Neural cell (in vitro differentiated cells): ENCODE results near the gene C1S. TPM values are rescaled to one million over a fixed set of nuclear protein-coding genes. Genes with fewer than 3 reads are reported as not detected.

ENCODE experiments used
- H2AFZ ChIP-seq: fragments of 200-600, 300-800 bp; sonication (generic), shearing (Covaris generic); 2 replicates; pipeline ENCODE4 v1.6.0; 2014; ENCODE audit warnings: low read depth, mild to moderate bottlenecking, antibody characterized with exemption, low read length, moderate library complexity
- H3F3A ChIP-seq: fragments of 200-600 bp; shearing (Covaris generic); 2 replicates; pipeline ENCODE4 v1.6.1; 2016; ENCODE audit warnings: mild to moderate bottlenecking, moderate library complexity, mixed read lengths, antibody characterized with exemption, low read length; ENCODE audit not compliant: insufficient read depth, poor library complexity, severe bottlenecking
- H3K27ac ChIP-seq: fragments of 200-600, 300-800 bp; sonication (generic), shearing (Covaris generic); 2 replicates; pipeline ENCODE4 v1.5.1; 2014; ENCODE audit warnings: mild to moderate bottlenecking, low read length, moderate library complexity
- H3K27me3 ChIP-seq: fragments of 300-800, 200-600 bp; sonication (generic), shearing (Covaris generic); 2 replicates; pipeline ENCODE4 v1.6.0; 2014; ENCODE audit warnings: mild to moderate bottlenecking, low read depth, low read length, moderate library complexity; ENCODE audit not compliant: insufficient read depth
- H3K36me3 ChIP-seq: fragments of 300-800, 200-600 bp; sonication (generic), shearing (Covaris generic); 2 replicates; pipeline ENCODE4 v1.5.1; 2014; ENCODE audit warnings: mild to moderate bottlenecking, antibody characterized with exemption, low read length, moderate library complexity; ENCODE audit not compliant: insufficient read depth
- H3K4me2 ChIP-seq: fragments of 300-800, 200-600 bp; sonication (generic), shearing (Covaris generic); 2 replicates; pipeline ENCODE4 v1.6.0; 2014; ENCODE audit warnings: mild to moderate bottlenecking, low read length
- H3K4me3 ChIP-seq: fragments of 300-800, 200-600 bp; sonication (generic), shearing (Covaris generic); 2 replicates; pipeline ENCODE4 v1.5.1; 2014; ENCODE audit warnings: mild to moderate bottlenecking, low read length, moderate library complexity
- H3K79me2 ChIP-seq: fragments of 200-600 bp; shearing (Covaris generic); replicated peaks from 2 replicates; pipeline ENCODE4 v1.6.0; 2014; ENCODE audit warnings: mild to moderate bottlenecking, low read length, moderate library complexity; ENCODE audit not compliant: insufficient read depth
- H3K9ac ChIP-seq: fragments of 300-800, 200-600 bp; sonication (generic), shearing (Covaris generic); 2 replicates; pipeline ENCODE4 v1.6.1; 2016; ENCODE audit warnings: mild to moderate bottlenecking, low read length, mixed read lengths
- H3K9me2 ChIP-seq: fragments of 200-600 bp; shearing (Covaris generic); 2 replicates; pipeline ENCODE4 v1.6.1; 2016; ENCODE audit warnings: mild to moderate bottlenecking, low read length, mixed read lengths; ENCODE audit not compliant: insufficient read depth
- H3K9me3 ChIP-seq: fragments of 200-600, 300-800 bp; sonication (generic), shearing (Covaris generic); 2 replicates; pipeline ENCODE4 v1.6.1; 2016; ENCODE audit warnings: mild to moderate bottlenecking, mixed run types, low read length, moderate library complexity, mixed read lengths
- H4K20me1 ChIP-seq: fragments of 200-600 bp; shearing (Covaris generic); 2 replicates; pipeline ENCODE4 v1.6.1; 2016; ENCODE audit warnings: mild to moderate bottlenecking, mixed run types; ENCODE audit not compliant: insufficient read depth
- EP300 ChIP-seq: fragments of 450-650 bp; conservative IDR thresholded peaks from 2 replicates; pipeline ENCODE4 v1.6.1; 2014; ENCODE audit warnings: antibody characterized with exemption, mild to moderate bottlenecking, moderate library complexity; ENCODE audit not compliant: poor library complexity, severe bottlenecking
- EZH2 ChIP-seq: fragments of 200-600, 300-800 bp; shearing (Covaris generic), sonication (generic); IDR thresholded peaks from 2 replicates; pipeline ENCODE4 v1.6.1; 2014; ENCODE audit warnings: antibody characterized with exemption, low read length, borderline replicate concordance, mild to moderate bottlenecking; ENCODE audit not compliant: insufficient read depth, poor library complexity, severe bottlenecking
- MXI1 ChIP-seq: fragments of 450-650 bp; conservative IDR thresholded peaks from 2 replicates; pipeline ENCODE4 v1.6.1; 2014; ENCODE audit warnings: antibody characterized with exemption, mild to moderate bottlenecking; ENCODE audit not compliant: poor library complexity, severe bottlenecking
- POLR2AphosphoS5 ChIP-seq: IDR thresholded peaks from 2 replicates; pipeline ENCODE4 v1.6.1; 2012
- RAD21 ChIP-seq: fragments of 450-650 bp; conservative IDR thresholded peaks from 2 replicates; pipeline ENCODE4 v1.6.1; 2014; ENCODE audit warnings: antibody characterized with exemption, mild to moderate bottlenecking, moderate library complexity
- SMC3 ChIP-seq: fragments of 450-650 bp; conservative IDR thresholded peaks from 2 replicates; pipeline ENCODE4 v1.6.1; 2014; ENCODE audit warnings: antibody characterized with exemption, mild to moderate bottlenecking, moderate library complexity; ENCODE audit not compliant: poor library complexity
- TAF1 ChIP-seq: IDR thresholded peaks from 2 replicates; pipeline ENCODE4 v1.6.1; 2012; ENCODE audit warnings: low read depth
- polyA plus RNA-seq: library from polyadenylated mRNA; depleted of rRNA; stranded (reverse); fragments of >200 nt; gene quantifications from 2 replicates; pipeline ENCODE4 v1.2.3, GENCODE V29; 2014
- TF ChIP-seq, protein P1 (sequence below): fragments of 450-650 bp; IDR thresholded peaks from 2 replicates; pipeline ENCODE4 v1.5.1; 2014; ENCODE audit warnings: antibody characterized with exemption, mild to moderate bottlenecking, moderate library complexity; ENCODE audit not compliant: poor library complexity, severe bottlenecking
- TF ChIP-seq, protein P2 (sequence below): IDR thresholded peaks from 2 replicates; pipeline ENCODE4 v1.6.1; 2012; ENCODE audit warnings: borderline replicate concordance

The C1S gene
- polyA plus RNA-seq, 1 donor from 2014 or later: 4.9 TPM

DNA sequence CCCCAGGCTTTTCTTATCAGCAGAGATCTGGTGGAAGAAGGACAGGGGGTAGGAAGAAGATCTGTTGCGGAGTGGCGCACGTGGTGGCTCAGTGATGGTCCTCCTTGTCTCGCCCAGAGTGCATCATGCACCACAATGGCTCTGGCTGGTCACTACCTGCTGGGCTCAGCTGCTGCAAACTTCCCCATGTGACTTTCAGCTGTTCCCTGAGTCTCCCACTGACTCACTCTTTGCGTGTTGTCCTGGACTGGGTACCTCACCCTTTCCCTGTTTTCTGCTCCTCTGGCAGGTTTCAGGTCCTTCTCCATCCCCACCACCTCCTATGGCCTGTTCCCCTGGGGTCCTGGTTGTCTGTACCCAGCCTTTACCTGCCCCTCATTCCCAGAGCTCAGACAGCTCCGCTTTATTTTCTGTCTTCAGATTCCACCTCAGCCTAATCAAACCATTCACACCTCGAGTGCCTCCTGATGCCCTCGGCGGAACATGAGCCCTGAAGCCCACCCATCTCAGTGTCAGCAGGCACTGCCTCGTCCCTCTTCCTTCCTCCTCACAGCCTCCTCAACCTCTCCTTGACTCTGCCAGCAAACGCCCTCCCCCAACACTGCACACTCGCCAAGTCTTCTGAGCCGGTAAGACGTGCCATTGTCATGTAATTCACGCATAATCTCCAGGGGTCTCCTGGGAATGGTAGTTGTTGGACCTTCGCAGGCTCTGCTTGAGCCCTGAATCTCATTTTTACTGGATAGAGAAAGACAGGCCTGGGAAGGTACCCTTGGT is 29.9 kb downstream of the C1S start:
- Histone ChIP-seq H3K27me3 (no peaks in the 10 kb centered on the region), H4K20me1 (no peaks in the 10 kb centered on the region), H3K9me3 (no peaks in the 10 kb centered on the region), H3K9me2 (no peaks in the 10 kb centered on the region), H3K4me2 (no peak overlapping the region), H3K27ac (peak overlapping the region; percentile 20), H3K4me3 (peak overlapping the region; percentile 18), H3F3A (no peaks in the 10 kb centered on the region), H2AFZ (no peak overlapping the region), H3K36me3 (no peaks in the 10 kb centered on the region), H3K79me2 (no peaks in the 10 kb centered on the region), H3K9ac (peak overlapping the region; percentile 16)
- TF ChIP-seq EP300 (no peak), POLR2AphosphoS5 (no peak), EZH2 (no peak), TAF1 (no peak), SMC3 (no peak)
- TF ChIP-seq, protein P1, sequence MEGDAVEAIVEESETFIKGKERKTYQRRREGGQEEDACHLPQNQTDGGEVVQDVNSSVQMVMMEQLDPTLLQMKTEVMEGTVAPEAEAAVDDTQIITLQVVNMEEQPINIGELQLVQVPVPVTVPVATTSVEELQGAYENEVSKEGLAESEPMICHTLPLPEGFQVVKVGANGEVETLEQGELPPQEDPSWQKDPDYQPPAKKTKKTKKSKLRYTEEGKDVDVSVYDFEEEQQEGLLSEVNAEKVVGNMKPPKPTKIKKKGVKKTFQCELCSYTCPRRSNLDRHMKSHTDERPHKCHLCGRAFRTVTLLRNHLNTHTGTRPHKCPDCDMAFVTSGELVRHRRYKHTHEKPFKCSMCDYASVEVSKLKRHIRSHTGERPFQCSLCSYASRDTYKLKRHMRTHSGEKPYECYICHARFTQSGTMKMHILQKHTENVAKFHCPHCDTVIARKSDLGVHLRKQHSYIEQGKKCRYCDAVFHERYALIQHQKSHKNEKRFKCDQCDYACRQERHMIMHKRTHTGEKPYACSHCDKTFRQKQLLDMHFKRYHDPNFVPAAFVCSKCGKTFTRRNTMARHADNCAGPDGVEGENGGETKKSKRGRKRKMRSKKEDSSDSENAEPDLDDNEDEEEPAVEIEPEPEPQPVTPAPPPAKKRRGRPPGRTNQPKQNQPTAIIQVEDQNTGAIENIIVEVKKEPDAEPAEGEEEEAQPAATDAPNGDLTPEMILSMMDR: no peak

DNA sequence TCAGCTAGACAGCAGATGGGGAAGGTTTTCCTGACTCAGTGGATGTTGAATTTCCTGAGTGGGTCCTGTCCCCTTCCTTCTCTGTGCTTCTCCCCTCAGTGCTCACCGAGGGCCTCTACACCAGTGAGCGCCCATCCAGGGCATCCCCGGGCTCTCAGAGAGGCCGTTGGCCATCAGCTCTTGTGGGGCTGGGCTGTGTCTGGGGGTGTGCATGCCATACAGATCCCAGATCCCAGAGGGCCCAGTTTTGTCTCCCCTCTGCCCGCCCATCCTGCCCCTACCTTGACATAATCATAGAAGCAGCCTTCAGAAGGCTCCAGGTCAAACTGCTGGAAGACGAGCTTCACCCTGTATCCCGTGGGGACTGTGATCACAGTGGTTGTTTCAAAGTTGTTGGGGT is 30.7 kb downstream of the C1S start:
- TF ChIP-seq TAF1 (no peak), SMC3 (no peak), POLR2AphosphoS5 (no peak), RAD21 (no peak), EP300 (no peak), MXI1 (no peak), EZH2 (no peak)
- TF ChIP-seq, protein P2, sequence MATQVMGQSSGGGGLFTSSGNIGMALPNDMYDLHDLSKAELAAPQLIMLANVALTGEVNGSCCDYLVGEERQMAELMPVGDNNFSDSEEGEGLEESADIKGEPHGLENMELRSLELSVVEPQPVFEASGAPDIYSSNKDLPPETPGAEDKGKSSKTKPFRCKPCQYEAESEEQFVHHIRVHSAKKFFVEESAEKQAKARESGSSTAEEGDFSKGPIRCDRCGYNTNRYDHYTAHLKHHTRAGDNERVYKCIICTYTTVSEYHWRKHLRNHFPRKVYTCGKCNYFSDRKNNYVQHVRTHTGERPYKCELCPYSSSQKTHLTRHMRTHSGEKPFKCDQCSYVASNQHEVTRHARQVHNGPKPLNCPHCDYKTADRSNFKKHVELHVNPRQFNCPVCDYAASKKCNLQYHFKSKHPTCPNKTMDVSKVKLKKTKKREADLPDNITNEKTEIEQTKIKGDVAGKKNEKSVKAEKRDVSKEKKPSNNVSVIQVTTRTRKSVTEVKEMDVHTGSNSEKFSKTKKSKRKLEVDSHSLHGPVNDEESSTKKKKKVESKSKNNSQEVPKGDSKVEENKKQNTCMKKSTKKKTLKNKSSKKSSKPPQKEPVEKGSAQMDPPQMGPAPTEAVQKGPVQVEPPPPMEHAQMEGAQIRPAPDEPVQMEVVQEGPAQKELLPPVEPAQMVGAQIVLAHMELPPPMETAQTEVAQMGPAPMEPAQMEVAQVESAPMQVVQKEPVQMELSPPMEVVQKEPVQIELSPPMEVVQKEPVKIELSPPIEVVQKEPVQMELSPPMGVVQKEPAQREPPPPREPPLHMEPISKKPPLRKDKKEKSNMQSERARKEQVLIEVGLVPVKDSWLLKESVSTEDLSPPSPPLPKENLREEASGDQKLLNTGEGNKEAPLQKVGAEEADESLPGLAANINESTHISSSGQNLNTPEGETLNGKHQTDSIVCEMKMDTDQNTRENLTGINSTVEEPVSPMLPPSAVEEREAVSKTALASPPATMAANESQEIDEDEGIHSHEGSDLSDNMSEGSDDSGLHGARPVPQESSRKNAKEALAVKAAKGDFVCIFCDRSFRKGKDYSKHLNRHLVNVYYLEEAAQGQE: no peak
- TF ChIP-seq, protein P1: no peak
- Histone ChIP-seq H2AFZ (no peak overlapping the region), H3K79me2 (no peaks in the 10 kb centered on the region), H3K36me3 (no peaks in the 10 kb centered on the region), H3K9ac (no peak overlapping the region), H4K20me1 (no peaks in the 10 kb centered on the region), H3K9me3 (no peaks in the 10 kb centered on the region), H3F3A (no peaks in the 10 kb centered on the region), H3K27ac (peak overlapping the region; percentile 20), H3K27me3 (no peaks in the 10 kb centered on the region), H3K9me2 (no peaks in the 10 kb centered on the region), H3K4me2 (no peak overlapping the region), H3K4me3 (no peak overlapping the region)
